DMS153 treated with DMSO at 0.1 percent for 48 hours (cell line): ENCODE results near the gene CDK14.

Source experiments
- DNase-seq: peaks from one replicate; lab custom pipeline; 2025; ENCODE audit not compliant: unreplicated experiment; lab: John Stamatoyannopoulos, UW

Gene CDK14

DNA sequence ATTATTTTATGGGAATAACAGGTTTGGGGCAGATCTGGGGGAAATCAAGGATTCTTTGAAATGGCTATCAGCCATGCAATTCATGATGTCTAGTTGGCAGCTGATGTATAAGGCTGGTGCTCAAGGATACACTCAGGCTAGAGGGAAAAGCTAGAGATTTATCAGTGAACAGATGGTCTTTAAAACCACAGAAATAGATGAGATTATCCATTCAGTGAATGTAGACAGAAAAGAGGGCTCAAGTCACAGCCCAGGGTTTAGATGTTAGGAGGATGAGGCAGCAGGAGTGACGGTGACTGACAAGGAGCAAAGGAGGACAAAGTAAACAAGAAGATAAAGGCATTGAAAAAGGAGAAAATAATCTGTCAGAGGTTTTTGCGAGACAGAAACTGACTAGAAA, 238.7 kb downstream of the CDK14 start:
- DNase-seq: no peak

GRCh38 chr7:90835861-90836260, 239.7 kb downstream of the CDK14 start:
- no peak for DNase-seq

DNA sequence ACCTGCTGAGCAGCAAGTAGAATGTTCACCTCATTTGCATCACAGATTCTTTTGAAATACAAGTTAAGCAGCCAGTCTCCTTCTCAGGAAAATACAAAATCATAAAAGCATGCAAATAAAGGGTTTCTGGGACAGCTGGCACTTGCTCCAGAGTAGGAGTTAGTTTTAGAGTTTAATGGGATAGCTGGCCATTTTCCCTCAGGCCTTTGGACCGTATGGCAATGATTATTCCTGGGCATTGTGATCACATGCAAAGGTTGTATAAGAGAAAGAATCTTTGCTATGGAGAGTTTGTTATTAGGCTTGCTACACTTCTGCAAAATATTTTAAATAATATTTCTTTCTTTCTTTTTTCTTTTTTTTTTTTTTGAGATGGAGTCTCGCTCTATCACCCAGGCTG, 240.8 kb downstream of the CDK14 start:
- DNase-seq: no peak

GRCh38 chr7:90838799-90839198, 242.7 kb downstream of the CDK14 start:
- no peak for DNase-seq

- no peak for DNase-seq
Measured at GRCh38 chr7:90839316-90839715, 243.2 kb downstream of the CDK14 start.

- no peak for DNase-seq
Measured at GRCh38 chr7:90839727-90840291, 243.7 kb downstream of the CDK14 start.

- no peak for DNase-seq
Measured at GRCh38 chr7:90841759-90842429, 245.8 kb downstream of the CDK14 start.

DNA sequence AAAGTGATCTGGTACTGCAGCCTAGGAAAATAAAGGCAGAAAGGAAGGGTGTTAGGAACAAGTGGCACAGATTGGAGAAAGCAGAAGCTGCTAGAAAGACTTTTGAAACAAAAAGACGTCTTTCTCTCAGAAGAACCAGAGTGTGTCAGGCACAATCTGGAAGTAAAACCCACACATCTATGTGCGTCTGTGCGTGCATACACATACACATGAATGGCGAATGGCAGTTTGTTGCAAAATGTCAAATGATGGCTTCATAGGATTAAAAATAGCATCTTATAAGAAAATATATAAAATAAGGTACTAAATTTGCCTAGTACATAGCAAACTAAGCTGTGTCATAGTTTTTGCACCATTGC, 246.3 kb downstream of the CDK14 start:
- DNase-seq: no peak

- DNase-seq: no peak
Measured at GRCh38 chr7:90843472-90843871, 247.4 kb downstream of the CDK14 start.

DNA sequence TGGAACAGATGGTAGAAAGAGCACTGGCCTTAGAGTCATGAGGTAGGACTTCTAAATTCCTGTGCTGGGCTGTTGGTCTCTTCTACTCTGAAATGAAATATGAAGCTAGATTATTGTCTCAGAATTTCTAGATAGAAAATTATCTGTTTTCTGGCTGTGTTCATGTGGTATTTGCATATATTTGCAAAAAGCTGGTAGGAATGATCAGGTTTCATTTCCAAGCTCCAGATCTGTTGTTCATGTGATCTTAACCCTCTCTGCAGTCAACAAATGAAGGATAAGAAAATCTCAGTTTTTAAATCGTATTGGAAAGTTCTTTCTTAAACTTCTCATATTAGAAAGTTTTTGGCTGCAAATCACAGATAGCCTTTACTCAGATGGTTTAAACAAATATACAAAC, 248.3 kb downstream of the CDK14 start:
- no peak for DNase-seq

GRCh38 chr7:90846192-90846591, 250.1 kb downstream of the CDK14 start:
- DNase-seq: no peak

- no peak for DNase-seq
Measured at GRCh38 chr7:90850066-90850465, 253.9 kb downstream of the CDK14 start.

GRCh38 chr7:90850471-90850870, 254.3 kb downstream of the CDK14 start:
- no peak for DNase-seq

- DNase-seq: no peak
Measured at GRCh38 chr7:90853205-90853604, 257.1 kb downstream of the CDK14 start.

DNA sequence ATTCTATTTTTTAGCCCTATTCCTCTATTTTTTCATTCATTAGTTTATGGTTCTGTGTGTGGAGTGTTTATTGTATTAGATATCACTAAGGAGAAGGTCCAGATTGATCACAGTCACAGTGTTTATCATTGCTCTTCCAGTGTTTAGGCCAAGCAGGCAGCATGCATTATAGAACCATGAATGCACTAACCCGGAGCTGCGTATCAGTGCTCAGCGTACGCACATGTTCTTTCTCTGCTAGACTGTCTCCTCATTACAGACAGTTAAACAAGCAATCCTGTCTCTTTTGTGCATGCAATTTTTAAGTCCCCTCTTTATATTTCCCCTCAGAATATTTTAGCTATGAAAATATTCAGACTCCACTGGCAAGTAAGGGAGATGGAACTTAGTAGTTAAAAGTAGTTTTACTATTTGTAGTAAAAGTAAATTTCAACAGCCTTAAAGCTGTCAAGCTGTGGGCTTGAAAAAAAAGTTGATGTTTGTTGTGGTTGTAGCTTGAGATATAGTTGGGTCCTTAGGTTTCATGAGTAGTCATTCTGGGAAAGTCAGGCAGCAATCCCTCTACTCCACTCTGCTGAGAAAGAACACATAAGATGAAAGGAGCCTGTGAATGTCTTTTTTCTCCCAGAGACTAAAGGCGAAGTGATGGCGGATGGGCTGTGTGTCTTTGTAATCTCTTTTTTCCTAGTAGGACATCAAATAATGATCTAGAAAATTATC, 260.4 kb downstream of the CDK14 start:
- DNase-seq: no peak

DNA sequence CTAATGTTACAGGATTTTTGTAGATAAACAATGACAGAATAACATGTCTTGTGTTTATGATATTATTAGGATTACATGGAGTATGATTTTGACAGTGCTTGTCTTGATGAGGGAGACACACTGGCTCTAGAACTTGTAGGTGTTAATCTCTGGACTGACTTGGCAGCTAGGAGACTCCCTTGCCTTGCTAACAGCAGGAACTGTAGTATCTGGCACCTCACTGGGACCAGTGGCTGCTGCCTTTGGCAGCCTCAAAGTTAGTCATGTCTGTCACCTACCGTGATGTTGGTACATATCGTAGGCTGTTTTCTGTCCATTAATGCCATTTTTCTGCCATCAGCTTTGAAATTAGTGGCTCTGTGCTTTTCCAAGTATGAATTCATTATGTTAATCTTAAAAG, 261.5 kb downstream of the CDK14 start:
- no peak for DNase-seq

GRCh38 chr7:90858546-90858945, 262.4 kb downstream of the CDK14 start:
- DNase-seq: no peak

- DNase-seq: no peak
Measured at GRCh38 chr7:90859521-90859920, 263.4 kb downstream of the CDK14 start.

DNA sequence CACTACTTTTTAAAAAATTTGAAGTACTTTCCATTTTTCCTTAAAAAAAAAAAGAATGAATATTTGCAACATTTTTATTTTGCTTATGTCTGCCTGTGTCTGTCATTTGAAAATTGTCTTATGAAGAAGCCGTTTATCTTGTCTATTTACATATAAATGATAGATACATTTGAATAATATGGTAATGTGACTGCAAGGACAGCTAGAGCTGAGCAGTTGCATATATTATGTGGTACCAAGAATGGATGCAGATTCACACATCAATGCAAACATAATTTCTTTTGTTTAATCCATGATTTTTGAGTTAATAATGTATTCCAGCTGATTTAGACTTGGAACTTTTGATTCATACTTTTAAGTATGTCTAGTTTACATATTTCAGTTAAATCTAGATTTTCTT, 268.0 kb downstream of the CDK14 start:
- no peak for DNase-seq

- DNase-seq: no peak
Measured at GRCh38 chr7:90869335-90869734, 273.2 kb downstream of the CDK14 start.

GRCh38 chr7:90876701-90877100, 280.6 kb downstream of the CDK14 start:
- no peak for DNase-seq

- DNase-seq: no peak
Measured at GRCh38 chr7:90877201-90877600, 281.1 kb downstream of the CDK14 start.

DNA sequence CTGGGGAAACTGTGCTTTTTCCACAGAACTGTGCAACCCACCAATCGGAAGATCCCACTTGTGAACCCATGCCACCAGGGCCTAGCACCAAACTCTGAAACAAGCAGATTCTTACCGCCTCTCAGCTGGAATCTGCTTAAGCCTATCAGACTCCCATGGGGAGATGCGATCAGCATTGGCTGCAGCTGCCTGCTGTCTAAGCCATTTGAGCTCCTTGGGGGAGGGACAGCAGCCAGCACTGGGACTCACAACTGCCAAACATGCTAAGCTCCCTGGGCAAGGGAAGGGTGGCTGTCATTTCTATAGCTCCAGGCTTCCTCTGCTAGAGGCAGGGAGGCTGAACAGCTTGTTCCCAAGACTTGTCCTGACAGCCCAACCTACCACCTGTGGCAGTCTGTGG, 283.8 kb downstream of the CDK14 start:
- no peak for DNase-seq
